ENCODE measurements around the gene NRG2. TPM values are rescaled to one million over a fixed set of nuclear protein-coding genes. Genes with fewer than 3 reads are reported as not detected.
A peak's percentile ranks its signal among the peaks of the same experiment; 100 is the strongest.

Gene NRG2
- total and polyA plus RNA-seq, 7 experiments from 2014 or later: 0.05 to 0.22 (median 0.12) TPM; not detected in 3

- Histone ChIP-seq H3K4me3 (ENCODE audit: low read length) (no peak overlapping the region), H3K27ac (ENCODE audit: low read depth, low read length) (no peak overlapping the region), H3K9me3 (ENCODE audit: control insufficient read depth in 2 of 3, low read length in 3 of 3) (no peaks in the 10 kb centered on the region), H3K27me3 (ENCODE audit: control insufficient read depth in 2 of 2, insufficient read depth in 2 of 2, low read length in 2 of 2) (peaks cover 0 to 6% of the 10 kb centered on the region in 2 donors), H3K4me1 (ENCODE audit: control insufficient read depth in 2 of 2, insufficient read depth in 2 of 2, low read length in 2 of 2) (no peaks in the 10 kb centered on the region), H3K36me3 (ENCODE audit: control insufficient read depth in 2 of 3, insufficient read depth in 3 of 3, low read length in 3 of 3) (no peaks in the 10 kb centered on the region)
- intact Hi-C loops (cut with micrococcal nuclease): no loop called here
- ChIA-PET POLR2A (no interaction called here), CTCF (no interaction called here)
- Mint-ChIP-seq H3K27ac (no peak overlapping the region), H3K27me3 (peaks cover 39 to 50% (median 46%) of the 10 kb centered on the region in 5 donors), H3K4me3 (no peak overlapping the region), H3K9me3 (peaks cover 0 to 3% (median 0%) of the 10 kb centered on the region in 11 donors), H3K4me1 (no peaks in the 10 kb centered on the region), H3K36me3 (no peaks in the 10 kb centered on the region)
- ATAC-seq (no peak), DNase-seq (no peak)
These were observed 45.8 kb downstream of the NRG2 start for GRCh38 chr5:139997276-139997675.

- intact Hi-C loops (cut with micrococcal nuclease): no loop called here
- Mint-ChIP-seq H3K36me3 (no peaks in the 10 kb centered on the region), H3K4me3 (no peak overlapping the region), H3K27me3 (peaks cover 40 to 47% (median 42%) of the 10 kb centered on the region in 5 donors), H3K27ac (no peak overlapping the region), H3K9me3 (peaks cover 0 to 3% (median 0%) of the 10 kb centered on the region in 11 donors), H3K4me1 (no peaks in the 10 kb centered on the region)
- no peaks in the 10 kb centered on the region for H3K9me3 ChIP-seq (ENCODE audit: control insufficient read depth in 2 of 3, low read length in 3 of 3)
- H3K27me3 ChIP-seq (ENCODE audit: control insufficient read depth in 2 of 2, insufficient read depth in 2 of 2, low read length in 2 of 2): peaks cover 0 to 6% of the 10 kb centered on the region in 2 donors
- no peak overlapping the region for H3K4me3 ChIP-seq (ENCODE audit: low read length)
- ChIA-PET POLR2A (no interaction called here), CTCF (no interaction called here)
- ATAC-seq: no peak
- no peak overlapping the region for H3K27ac ChIP-seq (ENCODE audit: low read depth, low read length)
- no peak for DNase-seq
- H3K4me1 ChIP-seq (ENCODE audit: control insufficient read depth in 2 of 2, insufficient read depth in 2 of 2, low read length in 2 of 2): no peaks in the 10 kb centered on the region
- no peaks in the 10 kb centered on the region for H3K36me3 ChIP-seq (ENCODE audit: control insufficient read depth in 2 of 3, insufficient read depth in 3 of 3, low read length in 3 of 3)
These were observed 47.2 kb downstream of the NRG2 start for GRCh38 chr5:139995929-139996328.

- Mint-ChIP-seq H3K27ac (no peak overlapping the region), H3K27me3 (peaks cover 32 to 40% (median 36%) of the 10 kb centered on the region in 5 donors), H3K36me3 (no peaks in the 10 kb centered on the region), H3K4me3 (no peak overlapping the region), H3K9me3 (peaks cover 0 to 3% (median 0%) of the 10 kb centered on the region in 11 donors), H3K4me1 (no peaks in the 10 kb centered on the region)
- ChIA-PET POLR2A (no interaction called here), CTCF (no interaction called here)
- Histone ChIP-seq H3K27me3 (ENCODE audit: control insufficient read depth in 2 of 2, insufficient read depth in 2 of 2, low read length in 2 of 2) (peaks cover 0 to 6% of the 10 kb centered on the region in 2 donors), H3K27ac (ENCODE audit: low read depth, low read length) (no peak overlapping the region), H3K4me1 (ENCODE audit: control insufficient read depth in 2 of 2, insufficient read depth in 2 of 2, low read length in 2 of 2) (no peaks in the 10 kb centered on the region), H3K9me3 (ENCODE audit: control insufficient read depth in 2 of 3, low read length in 3 of 3) (no peaks in the 10 kb centered on the region), H3K4me3 (ENCODE audit: low read length) (no peak overlapping the region), H3K36me3 (ENCODE audit: control insufficient read depth in 2 of 3, insufficient read depth in 3 of 3, low read length in 3 of 3) (no peaks in the 10 kb centered on the region)
- ATAC-seq: no peak
- DNase-seq: no peak
- intact Hi-C loops (cut with micrococcal nuclease): no loop called here
These were observed 48.9 kb downstream of the NRG2 start for GRCh38 chr5:139994234-139994633.

- Histone ChIP-seq H3K4me3 (ENCODE audit: low read length) (no peak overlapping the region), H3K27me3 (ENCODE audit: control insufficient read depth in 2 of 2, insufficient read depth in 2 of 2, low read length in 2 of 2) (no peaks in the 10 kb centered on the region), H3K27ac (ENCODE audit: low read depth, low read length) (no peak overlapping the region), H3K9me3 (ENCODE audit: control insufficient read depth in 2 of 3, low read length in 3 of 3) (no peaks in the 10 kb centered on the region), H3K36me3 (ENCODE audit: control insufficient read depth in 2 of 3, insufficient read depth in 3 of 3, low read length in 3 of 3) (no peaks in the 10 kb centered on the region), H3K4me1 (ENCODE audit: control insufficient read depth in 2 of 2, insufficient read depth in 2 of 2, low read length in 2 of 2) (no peaks in the 10 kb centered on the region)
- Mint-ChIP-seq H3K4me1 (peaks cover 0 to 7% (median 0%) of the 10 kb centered on the region in 7 donors), H3K27me3 (peaks cover 10 to 32% (median 20%) of the 10 kb centered on the region in 5 donors), H3K27ac (peak overlapping the region in 1 of 9 donors; percentile 47), H3K4me3 (no peak overlapping the region), H3K36me3 (no peaks in the 10 kb centered on the region), H3K9me3 (no peaks in the 10 kb centered on the region)
- ChIA-PET POLR2A (no interaction called here), CTCF (interaction anchor here (1.2 kb wide), 1 partner anchor 17 kb away, joined by 5 read pairs; no protein-coding TSS in a partner anchor)
- DNase-seq: no peak
- intact Hi-C loops (cut with micrococcal nuclease): no loop called here
- ATAC-seq: peak; percentile 66
These were observed 57.4 kb downstream of the NRG2 start for GRCh38 chr5:139985733-139986132.

GRCh38 chr5:139985290-139985689, 57.8 kb downstream of the NRG2 start:
- DNase-seq: no peak
- Mint-ChIP-seq H3K27ac (no peak overlapping the region), H3K27me3 (peaks cover 13 to 36% (median 24%) of the 10 kb centered on the region in 5 donors), H3K9me3 (no peaks in the 10 kb centered on the region), H3K36me3 (no peaks in the 10 kb centered on the region), H3K4me3 (no peak overlapping the region), H3K4me1 (peaks cover 0 to 7% (median 0%) of the 10 kb centered on the region in 7 donors)
- POLR2A ChIA-PET: no interaction called here
- CTCF ChIA-PET: no interaction called here
- Histone ChIP-seq H3K27me3 (ENCODE audit: control insufficient read depth in 2 of 2, insufficient read depth in 2 of 2, low read length in 2 of 2) (no peaks in the 10 kb centered on the region), H3K27ac (ENCODE audit: low read depth, low read length) (no peak overlapping the region), H3K4me3 (ENCODE audit: low read length) (no peak overlapping the region), H3K36me3 (ENCODE audit: control insufficient read depth in 2 of 3, insufficient read depth in 3 of 3, low read length in 3 of 3) (no peaks in the 10 kb centered on the region), H3K9me3 (ENCODE audit: control insufficient read depth in 2 of 3, low read length in 3 of 3) (no peaks in the 10 kb centered on the region), H3K4me1 (ENCODE audit: control insufficient read depth in 2 of 2, insufficient read depth in 2 of 2, low read length in 2 of 2) (no peaks in the 10 kb centered on the region)
- intact Hi-C loops (cut with micrococcal nuclease): no loop called here
- ATAC-seq: peak; percentile 29

- no peak for ATAC-seq
- CTCF ChIA-PET: no interaction called here
- H3K27ac Mint-ChIP-seq: no peak overlapping the region
These were observed 58.3 kb downstream of the NRG2 start for GRCh38 chr5:139984816-139985215.

GRCh38 chr5:139982975-139983240, 60.2 kb downstream of the NRG2 start:
- H3K9me3 Mint-ChIP-seq: peaks cover 0 to 2% (median 0%) of the 10 kb centered on the region in 11 donors
- H3K27ac Mint-ChIP-seq: no peak overlapping the region
- ATAC-seq (no peak), DNase-seq (no peak)
- CTCF ChIA-PET: interaction anchor here (2.2 kb wide), 1 partner anchor 14 kb away, joined by 12 read pairs; no protein-coding TSS in a partner anchor
- no peaks in the 10 kb centered on the region for H3K36me3 Mint-ChIP-seq
- H3K4me3 Mint-ChIP-seq: no peak overlapping the region
- Histone ChIP-seq H3K4me1 (ENCODE audit: control insufficient read depth in 2 of 2, insufficient read depth in 2 of 2, low read length in 2 of 2) (no peaks in the 10 kb centered on the region), H3K9me3 (ENCODE audit: control insufficient read depth in 2 of 3, low read length in 3 of 3) (no peaks in the 10 kb centered on the region), H3K27ac (ENCODE audit: low read depth, low read length) (no peak overlapping the region), H3K27me3 (ENCODE audit: control insufficient read depth in 2 of 2, insufficient read depth in 2 of 2, low read length in 2 of 2) (no peaks in the 10 kb centered on the region), H3K4me3 (ENCODE audit: low read length) (no peak overlapping the region), H3K36me3 (ENCODE audit: control insufficient read depth in 2 of 3, insufficient read depth in 3 of 3, low read length in 3 of 3) (no peaks in the 10 kb centered on the region)
- POLR2A ChIA-PET: no interaction called here
- peaks cover 0 to 7% (median 0%) of the 10 kb centered on the region in 7 donors for H3K4me1 Mint-ChIP-seq
- intact Hi-C loops (cut with micrococcal nuclease): no loop called here
- peaks cover 27 to 49% (median 31%) of the 10 kb centered on the region in 5 donors for H3K27me3 Mint-ChIP-seq

More at GRCh38 chr5:139984816-139985215, 58.3 kb downstream of the NRG2 start:
- Mint-ChIP-seq H3K27me3 (peaks cover 18 to 41% (median 26%) of the 10 kb centered on the region in 5 donors), H3K9me3 (no peaks in the 10 kb centered on the region), H3K4me3 (no peak overlapping the region), H3K4me1 (peaks cover 0 to 7% (median 0%) of the 10 kb centered on the region in 7 donors), H3K36me3 (no peaks in the 10 kb centered on the region)
- no peak overlapping the region for H3K4me3 ChIP-seq (ENCODE audit: low read length)
- no peaks in the 10 kb centered on the region for H3K4me1 ChIP-seq (ENCODE audit: control insufficient read depth in 2 of 2, insufficient read depth in 2 of 2, low read length in 2 of 2)
- no peak for DNase-seq
- H3K9me3 ChIP-seq (ENCODE audit: control insufficient read depth in 2 of 3, low read length in 3 of 3): no peaks in the 10 kb centered on the region
- H3K36me3 ChIP-seq (ENCODE audit: control insufficient read depth in 2 of 3, insufficient read depth in 3 of 3, low read length in 3 of 3): no peaks in the 10 kb centered on the region
- POLR2A ChIA-PET: no interaction called here
- no peak overlapping the region for H3K27ac ChIP-seq (ENCODE audit: low read depth, low read length)
- H3K27me3 ChIP-seq (ENCODE audit: control insufficient read depth in 2 of 2, insufficient read depth in 2 of 2, low read length in 2 of 2): no peaks in the 10 kb centered on the region
- intact Hi-C loops (cut with micrococcal nuclease): no loop called here
